GM10847 (cell line): ENCODE results near the gene ZNF768.

Experiments
- POLR2A ChIP-seq: IDR thresholded peaks from 2 replicates; pipeline ENCODE4 v1.6.1; 2011; ENCODE audit not compliant: insufficient read length; ENCODE audit errors: extremely low read depth

Gene ZNF768

DNA sequence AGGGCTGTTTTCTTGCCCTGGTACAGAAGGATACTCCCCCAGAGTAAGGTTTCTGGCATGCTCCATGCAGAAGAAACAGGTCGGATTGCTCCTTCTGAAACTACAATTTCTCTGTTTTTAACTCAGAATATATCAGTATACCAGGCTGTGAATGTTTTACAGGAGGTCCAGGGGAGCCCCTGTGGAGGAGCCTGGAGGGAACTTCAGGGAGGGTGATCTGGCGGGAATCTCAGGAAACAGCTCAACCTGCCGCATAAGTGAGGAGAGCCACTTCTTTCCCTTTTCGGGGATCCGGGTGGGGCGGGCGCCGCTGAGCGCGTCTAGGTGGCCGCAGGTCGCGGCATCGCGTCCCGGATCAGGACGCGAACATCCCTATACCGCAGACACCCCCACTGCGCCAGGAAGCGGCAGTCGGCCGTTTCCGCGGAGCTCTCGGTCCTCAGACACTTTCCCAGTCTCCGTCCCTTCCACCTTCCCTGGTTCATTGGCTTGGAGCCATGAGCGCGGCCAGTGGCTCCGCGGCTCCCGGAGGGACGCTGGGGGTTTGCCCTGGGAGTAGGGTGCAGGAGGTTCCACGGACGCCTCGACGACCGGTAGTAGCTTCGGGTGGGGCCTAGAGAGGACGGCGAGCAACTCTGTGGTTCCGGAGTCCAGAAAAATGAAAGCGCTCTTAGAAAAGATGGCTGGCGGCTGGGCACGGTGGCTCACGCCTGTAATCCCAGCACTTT, 34.9 kb upstream of the ZNF768 start:
- no peak for TF ChIP-seq POLR2A

DNA sequence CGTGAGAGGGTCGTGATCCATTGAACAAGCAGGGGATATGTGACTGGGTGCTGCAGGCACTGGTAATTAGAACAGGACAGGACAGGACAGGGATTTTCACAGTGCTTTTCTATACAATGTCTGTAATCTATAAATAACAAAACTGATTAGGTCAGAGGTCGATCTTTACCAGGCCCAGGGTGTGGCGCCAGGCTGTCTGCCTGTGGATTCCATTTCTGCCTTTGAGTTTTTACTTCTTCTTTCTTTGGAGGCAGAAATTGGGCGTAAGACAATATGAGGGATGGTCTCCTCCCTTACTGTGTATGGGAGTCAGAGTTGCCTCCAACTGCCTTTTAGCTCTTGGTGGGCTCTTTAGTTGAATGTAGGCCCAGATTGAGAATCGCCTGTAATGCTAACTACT, 33.3 kb upstream of the ZNF768 start:
- no peak for TF ChIP-seq POLR2A

DNA sequence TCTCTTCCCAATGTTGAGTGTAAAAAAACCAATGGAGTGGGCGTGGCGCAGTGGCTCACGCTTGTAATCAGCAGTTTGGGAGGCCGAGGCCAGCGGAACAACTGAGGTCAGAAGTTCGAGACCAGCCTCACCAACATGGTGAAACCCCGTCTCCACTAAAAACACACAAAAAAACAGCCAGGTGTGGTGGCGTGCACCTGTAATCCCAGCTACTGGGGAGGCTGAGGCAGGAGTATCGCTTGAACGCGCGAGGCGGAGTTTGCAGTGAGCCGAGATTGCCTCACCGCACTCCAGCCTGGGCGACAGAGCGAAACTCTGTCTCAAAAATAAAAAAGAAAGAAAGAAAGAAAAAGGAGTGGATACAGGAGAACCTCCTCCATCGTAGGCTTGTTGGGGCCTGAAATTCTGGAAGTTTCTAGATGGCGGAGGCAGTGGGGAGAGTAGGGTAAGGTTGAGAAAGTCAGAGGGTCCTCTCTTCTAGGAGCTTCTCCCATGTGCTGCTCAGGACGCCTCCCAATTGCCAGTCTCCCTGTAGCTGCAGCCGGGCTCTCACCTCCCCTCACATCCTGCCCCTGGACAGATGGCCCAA, 32.5 kb upstream of the ZNF768 start:
- no peak for TF ChIP-seq POLR2A

DNA sequence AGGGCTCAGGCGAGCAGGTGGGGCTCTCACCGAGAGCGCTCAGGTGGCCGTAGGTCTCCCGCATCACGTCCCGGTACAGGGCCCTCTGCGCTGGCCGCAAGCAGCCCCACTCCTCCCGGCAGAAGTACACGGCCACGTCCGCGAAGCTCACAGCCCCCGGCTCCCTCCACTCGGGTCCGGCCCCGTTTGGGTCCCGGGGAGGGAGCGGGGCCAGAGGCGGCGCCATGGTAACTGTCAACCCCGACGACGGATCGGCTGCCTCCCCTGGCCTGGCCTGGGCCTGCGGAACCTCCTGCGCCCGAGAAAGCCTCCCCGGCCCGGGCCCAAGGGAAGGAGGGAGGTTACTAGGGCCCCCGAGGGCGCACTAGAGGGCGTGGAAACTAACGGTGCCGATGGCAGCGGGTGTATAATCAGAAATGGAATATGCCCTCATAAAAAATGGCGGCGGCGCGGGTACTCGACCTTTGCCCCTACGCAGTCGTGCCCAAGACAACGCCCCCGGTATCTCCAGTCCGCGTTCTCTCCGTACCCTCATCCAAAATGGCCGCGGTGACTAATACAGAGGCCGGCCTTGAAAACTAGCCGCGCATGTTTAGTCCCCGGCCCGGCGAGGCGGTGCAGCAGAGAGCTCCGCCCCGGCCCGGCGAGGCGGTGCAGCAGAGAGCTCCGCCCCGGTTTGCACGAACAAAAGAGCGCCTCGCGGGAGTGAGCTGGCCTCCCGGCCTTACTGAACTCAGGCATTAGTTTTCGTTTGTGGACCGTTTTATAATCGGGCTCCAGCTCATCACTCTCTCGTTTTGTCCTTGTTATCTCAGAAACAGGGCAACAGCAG, 31.8 kb upstream of the ZNF768 start, which contains the start of gene ZNF764:
Gene ZNF764 (minus strand): TSS at position 418 of the 832 bp plus-strand sequence. CDS start 192 bp downstream, at position 226.
- TF ChIP-seq POLR2A = peak; percentile 40

DNA sequence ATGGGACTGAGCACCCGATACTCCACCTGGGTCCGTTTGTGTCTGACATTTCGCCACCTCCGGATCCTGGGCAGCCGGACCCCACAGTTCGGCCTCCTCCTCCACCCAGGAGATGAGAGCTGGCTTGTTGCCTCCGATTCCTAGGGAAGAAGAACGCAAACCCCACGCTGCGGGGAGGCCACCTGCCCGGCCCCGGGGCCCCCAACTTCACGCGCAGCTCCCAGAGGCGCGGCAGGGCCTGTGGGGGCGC, 31.3 kb upstream of the ZNF768 start:
- no peak for TF ChIP-seq POLR2A

DNA sequence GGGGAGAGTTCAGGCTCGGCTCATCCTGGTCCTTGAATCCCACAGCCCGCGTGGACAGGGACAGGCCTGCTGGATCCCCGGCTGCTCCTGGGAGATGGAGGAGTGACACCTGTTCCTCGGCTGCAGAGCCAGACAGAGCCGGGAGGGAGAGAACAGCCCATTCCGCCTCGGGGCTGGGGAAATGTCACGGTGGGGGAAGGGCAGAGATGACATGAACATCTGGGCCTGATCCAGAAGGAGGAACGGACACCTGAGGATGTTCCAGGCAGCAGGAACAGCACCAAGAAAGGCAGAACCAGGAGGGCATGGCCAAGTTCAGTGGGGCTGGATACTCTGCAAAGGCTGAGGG, 29.7 kb upstream of the ZNF768 start:
- TF ChIP-seq POLR2A = no peak

DNA sequence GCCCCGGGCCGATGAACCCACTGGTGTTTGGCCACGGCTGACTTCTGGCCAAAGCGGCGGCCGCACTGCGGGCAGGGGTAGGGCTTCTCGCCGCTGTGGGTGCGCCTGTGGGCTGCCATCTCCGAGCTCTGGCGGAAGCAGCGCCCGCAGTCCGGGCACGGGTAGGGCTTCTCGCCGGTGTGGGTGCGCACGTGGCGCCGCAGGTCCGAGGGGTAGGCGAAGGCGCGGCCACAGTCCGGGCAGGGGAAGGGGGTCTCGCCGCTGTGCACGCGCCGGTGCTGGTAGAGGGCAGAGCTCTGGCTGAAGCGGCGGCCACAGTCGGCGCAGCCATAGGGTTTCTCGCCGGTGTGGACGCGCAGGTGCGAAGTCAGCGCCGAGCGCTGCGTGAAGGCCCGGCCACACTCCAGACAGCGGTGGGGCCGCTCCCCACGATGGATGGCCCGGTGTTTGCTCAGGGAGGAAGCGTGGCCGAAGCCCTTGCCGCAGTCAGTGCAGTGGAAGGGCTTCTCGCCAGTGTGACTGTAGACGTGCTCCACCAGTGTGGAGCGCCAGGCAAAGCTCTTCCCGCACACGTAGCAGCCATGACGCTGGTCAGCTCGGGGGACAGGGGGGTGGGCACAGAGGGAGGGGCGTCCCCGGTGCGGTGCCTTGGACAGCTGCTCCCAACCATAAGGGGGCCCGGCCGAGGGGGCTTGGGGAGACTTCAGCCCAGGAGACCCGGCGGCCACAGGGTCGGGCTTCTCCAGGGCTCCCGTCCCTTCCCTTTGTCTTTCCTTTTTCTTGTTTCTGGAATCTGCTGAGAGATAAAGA, 29.2 kb upstream of the ZNF768 start:
- TF ChIP-seq POLR2A = no peak

DNA sequence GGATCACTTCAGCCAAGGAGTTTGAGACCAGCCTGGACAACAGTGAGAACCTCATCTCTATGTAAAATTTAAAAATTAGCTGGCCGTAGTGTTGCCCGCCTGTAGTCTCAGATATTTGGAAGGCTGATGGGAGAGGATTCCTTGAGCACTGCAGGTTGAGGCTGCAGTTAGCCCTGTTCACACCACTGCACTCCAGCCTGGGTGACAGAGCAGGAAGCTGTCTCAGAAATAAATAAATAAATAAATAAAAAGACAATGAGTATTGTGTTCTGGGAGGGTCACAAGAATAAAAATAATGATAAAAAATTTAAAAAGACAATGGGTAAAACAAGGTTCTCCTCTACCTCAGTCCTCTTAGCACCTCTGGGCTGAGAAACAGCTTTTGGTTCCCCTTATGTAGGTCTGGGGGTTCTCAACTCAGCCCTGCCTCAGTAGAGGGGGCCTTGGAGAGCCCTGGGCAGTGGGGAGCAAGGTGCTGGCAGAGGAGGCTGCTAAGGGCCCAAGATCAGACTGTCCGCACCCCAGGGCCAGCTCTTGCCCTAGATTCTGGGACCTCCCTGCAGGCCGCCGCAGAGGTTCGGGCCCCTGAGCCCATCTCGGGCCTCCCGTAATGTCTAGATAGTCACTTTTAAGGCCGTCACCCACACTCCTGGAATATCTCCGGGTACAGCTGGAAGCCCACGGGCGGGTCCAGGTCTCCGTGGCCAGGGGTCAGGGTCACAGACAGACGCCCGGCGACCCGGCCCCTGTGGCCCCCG, 28.4 kb upstream of the ZNF768 start:
- TF ChIP-seq POLR2A = no peak

DNA sequence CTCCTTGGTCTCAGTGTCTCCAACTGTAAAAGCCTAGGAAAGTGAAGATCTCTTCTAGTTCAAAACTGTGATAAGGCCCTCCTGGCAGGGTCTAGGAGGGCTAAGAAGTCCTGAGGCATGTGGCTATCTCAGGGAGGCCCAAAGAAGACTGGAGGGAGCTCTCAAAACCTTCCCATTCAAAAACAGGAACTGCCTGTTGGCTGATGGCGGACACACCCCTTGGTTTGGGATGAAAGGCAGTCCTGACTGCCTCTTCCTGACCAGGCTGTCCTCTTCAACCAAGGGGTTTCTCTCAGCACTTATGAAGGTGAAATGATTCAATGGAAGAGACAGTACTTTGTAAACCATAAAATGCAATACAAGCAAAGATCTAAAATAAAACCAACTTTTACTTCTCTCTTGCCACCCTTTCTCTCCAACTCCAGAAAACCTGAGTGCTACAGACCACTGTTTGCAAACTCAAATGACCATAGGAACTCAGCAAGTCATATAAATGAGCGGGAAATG, 27.1 kb upstream of the ZNF768 start:
- TF ChIP-seq POLR2A = no peak

DNA sequence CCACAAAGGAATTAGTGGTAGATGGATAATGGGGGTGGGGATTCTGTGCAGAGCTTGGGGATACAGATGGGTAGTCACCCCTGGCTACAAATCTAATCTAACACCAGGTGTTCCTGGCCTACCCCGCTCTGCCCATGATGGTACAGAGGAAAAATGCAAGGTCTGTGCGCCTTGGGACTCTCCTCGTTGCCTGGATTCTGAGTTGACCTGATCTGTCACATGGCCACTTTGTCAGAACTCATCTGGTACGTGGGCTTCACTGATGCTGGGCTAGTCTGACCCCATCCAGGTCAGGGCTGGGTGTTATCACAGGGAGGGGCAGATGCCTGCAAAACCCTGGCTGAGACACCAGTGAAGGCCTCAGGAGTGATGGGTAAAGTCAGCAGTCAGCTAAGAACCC, 26.6 kb upstream of the ZNF768 start:
- no peak for TF ChIP-seq POLR2A

DNA sequence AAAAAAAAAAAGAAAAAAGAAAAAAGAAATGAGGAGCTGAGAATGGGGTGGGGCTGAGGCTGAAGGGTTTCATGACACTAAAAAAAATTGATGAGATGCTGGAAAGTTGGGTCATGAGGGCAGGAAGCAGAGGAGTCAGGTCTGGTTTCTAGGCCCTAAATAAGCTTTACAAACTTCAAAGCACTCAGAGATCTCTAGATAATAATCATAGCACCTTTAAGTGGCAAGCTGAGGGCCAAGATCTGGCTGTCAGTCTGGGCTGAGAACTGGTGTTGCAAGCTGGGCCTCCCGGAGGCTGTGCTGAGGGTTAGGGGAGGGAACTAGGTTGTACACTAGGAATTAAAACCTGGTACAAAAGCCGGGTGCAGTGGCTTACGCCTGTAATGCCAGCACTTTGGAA, 25.4 kb upstream of the ZNF768 start:
- no peak for TF ChIP-seq POLR2A

DNA sequence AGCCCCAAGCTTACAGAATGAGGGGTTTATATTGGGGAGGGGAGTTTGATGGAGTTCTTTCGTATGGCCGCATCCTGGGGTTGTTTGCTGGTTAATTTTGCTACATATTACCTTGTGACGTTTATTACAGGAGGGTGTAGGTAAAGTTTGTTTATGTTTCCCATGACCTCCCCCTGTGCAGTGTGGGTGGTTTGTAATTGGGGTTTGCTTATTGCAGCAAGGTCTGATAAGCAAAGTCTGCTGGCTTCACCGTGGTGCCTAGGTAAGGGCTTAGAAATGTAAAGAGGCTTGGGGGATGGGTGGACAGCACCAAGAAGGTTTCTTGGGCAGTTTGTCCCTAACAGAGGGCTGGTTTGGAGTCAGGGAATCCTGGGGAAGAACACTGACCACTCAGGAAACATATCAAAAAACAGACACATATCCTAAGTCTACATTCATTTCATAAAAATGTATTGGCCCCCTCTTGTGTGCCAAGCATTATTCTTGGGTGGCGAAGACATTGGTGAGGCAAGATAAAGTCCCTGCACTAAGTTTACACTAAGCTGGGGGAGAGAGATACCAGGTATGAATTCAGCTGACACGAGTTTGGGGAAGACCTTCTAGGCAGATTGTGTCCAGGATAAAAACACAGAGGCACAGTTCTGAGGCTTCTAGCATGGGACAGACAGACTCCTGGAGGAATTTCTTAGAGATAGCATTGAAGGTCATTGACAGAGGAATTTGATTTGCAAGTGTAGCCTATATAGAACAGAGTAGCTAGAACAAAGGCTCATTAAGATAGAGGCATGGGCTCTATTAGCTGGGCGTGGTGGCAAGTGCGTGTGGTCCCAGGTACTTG, 22.3 kb upstream of the ZNF768 start:
- TF ChIP-seq POLR2A = no peak

DNA sequence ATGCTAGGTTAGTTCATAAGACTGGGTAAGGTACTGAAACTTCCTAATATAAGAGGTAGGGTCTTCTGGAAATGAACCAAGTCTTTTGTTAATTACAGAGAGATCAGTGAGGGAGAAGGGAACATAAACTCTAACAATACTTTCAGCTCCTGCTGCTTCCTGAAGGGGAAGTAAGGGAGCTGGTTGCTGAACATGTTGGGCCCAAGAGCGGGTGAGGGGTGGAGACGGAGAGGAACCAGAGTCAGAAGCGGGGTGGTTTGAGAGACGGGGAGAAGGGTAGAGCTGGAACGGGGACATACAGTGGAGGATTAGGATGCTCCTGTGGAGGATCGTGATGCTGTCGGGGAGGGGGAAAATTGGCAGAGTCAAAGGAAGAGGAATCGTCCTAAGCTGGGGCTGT, 19.7 kb upstream of the ZNF768 start:
- TF ChIP-seq POLR2A = no peak

DNA sequence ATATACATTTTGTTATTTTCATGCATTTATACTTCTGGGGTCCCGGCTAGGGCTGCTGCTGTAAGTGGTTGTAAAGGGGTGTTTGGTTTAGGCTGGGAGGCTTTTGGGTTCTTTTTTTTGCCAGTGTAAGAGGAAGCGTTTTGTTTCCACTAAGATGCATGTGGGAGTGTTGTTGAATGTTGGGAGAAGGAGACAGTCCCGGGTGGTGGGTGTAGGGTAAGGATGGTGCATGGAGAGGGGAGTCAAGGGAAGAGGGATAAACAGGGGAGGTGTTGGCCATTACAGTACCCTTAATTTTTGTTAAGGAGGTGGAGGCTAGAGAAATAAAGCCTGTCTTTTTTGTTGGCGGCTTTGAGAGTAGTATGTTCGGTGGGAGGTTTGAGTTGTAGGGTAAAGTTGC, 16.7 kb upstream of the ZNF768 start:
- no peak for TF ChIP-seq POLR2A
